GM12801 (cell line): ENCODE data around the gene PLPPR3.

Experiments
- CTCF ChIP-seq: IDR thresholded peaks from one replicate; pipeline ENCODE4 v1.5.1; 2011; ENCODE audit warnings: control low read depth; ENCODE audit not compliant: insufficient read length; ENCODE audit errors: extremely low read depth

Gene PLPPR3

GRCh38 chr19:795073-795611 lies 26.6 kb downstream of the PLPPR3 start:
- no peak for TF ChIP-seq CTCF

GRCh38 chr19:793806-794205 lies 27.9 kb downstream of the PLPPR3 start:
- no peak for TF ChIP-seq CTCF

GRCh38 chr19:792306-792885 lies 29.4 kb downstream of the PLPPR3 start:
- no peak for TF ChIP-seq CTCF

GRCh38 chr19:791567-792305 lies 30.0 kb downstream of the PLPPR3 start:
- TF ChIP-seq CTCF, result no peak

- TF ChIP-seq CTCF, result no peak
Observed at GRCh38 chr19:791007-791566, 30.7 kb downstream of the PLPPR3 start.

GRCh38 chr19:789701-790060 lies 32.1 kb downstream of the PLPPR3 start:
- TF ChIP-seq CTCF, result no peak

GRCh38 chr19:788983-789700 lies 32.6 kb downstream of the PLPPR3 start:
- TF ChIP-seq CTCF, result no peak
